IPS-20b (cell line): ENCODE results near the gene QTRT2.

Experiments used
- H3K27ac ChIP-seq: one replicate; pipeline ENCODE4 v1.5.1; 2013; ENCODE audit warnings: low read length
- H3K27me3 ChIP-seq: 2 replicates; pipeline ENCODE4 v1.6.1; 2013; ENCODE audit warnings: mild to moderate bottlenecking, low read length, inconsistent platforms; ENCODE audit not compliant: insufficient read depth
- H3K36me3 ChIP-seq: 2 replicates; pipeline ENCODE4 v1.6.1; 2013; ENCODE audit warnings: low read depth, mild to moderate bottlenecking, inconsistent platforms, low read length, moderate library complexity; ENCODE audit not compliant: insufficient read depth
- H3K4me1 ChIP-seq: 2 replicates; pipeline ENCODE4 v1.6.1; 2013; ENCODE audit warnings: mild to moderate bottlenecking, control low read depth, inconsistent platforms, low read length, moderate library complexity; ENCODE audit not compliant: insufficient read depth
- H3K4me3 ChIP-seq: 2 replicates; pipeline ENCODE4 v1.5.1; 2013; ENCODE audit warnings: mild to moderate bottlenecking, low read length, inconsistent platforms
- H3K9ac ChIP-seq: 2 replicates; pipeline ENCODE4 v1.6.1; 2013; ENCODE audit warnings: low read depth, mild to moderate bottlenecking, inconsistent platforms, low read length, moderate library complexity
- H3K9me3 ChIP-seq: 2 replicates; pipeline ENCODE4 v1.6.1; 2013; ENCODE audit warnings: mild to moderate bottlenecking, low read depth, low read length, inconsistent platforms; ENCODE audit not compliant: insufficient read depth

Gene QTRT2

DNA sequence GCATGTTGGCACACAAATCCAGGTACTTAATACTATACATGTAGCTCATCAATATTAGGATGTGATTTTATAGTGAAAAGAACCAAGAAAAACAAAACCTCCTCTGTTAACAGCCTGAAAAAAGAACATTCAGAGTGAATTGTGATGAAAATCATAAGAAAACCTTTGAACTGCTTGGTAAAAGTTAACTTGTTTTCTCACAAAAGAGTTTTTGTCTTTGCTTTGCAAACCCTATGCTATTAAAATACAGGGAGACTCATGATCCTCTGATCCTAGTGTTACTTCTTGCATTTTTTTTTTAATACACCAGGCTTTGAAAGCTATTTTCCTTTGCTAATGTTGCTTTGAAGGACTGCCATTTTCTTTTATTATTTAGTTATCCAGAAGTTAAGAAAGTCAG, 23.7 kb downstream of the QTRT2 start:
- Histone ChIP-seq H3K9ac (no peak overlapping the region), H3K36me3 (peaks cover 96% of the 10 kb centered on the region), H3K9me3 (no peaks in the 10 kb centered on the region), H3K27ac (no peak overlapping the region), H3K27me3 (no peaks in the 10 kb centered on the region), H3K4me1 (no peaks in the 10 kb centered on the region), H3K4me3 (no peak overlapping the region)

DNA sequence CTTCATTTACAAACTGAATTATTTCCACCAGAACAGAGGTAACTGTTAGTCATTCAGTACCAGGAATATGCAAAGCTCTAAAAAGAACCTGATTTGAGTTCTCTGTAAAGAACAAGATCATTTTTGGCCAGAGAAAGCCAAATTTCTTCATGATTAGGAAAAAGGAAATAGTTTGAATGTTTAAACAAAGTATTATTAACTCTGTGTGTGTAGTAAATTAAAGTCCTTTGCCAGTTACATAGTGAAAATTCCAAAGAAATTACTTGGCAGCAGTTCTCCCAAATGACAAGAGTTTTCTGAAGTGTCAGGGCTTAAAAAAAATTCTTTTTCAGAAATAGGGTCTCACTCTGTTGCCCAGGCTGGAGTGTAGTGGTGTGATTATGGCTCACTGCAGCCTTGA, 24.5 kb downstream of the QTRT2 start:
- Histone ChIP-seq H3K27me3 (no peaks in the 10 kb centered on the region), H3K9me3 (no peaks in the 10 kb centered on the region), H3K4me1 (no peaks in the 10 kb centered on the region), H3K4me3 (no peak overlapping the region), H3K9ac (no peak overlapping the region), H3K27ac (no peak overlapping the region), H3K36me3 (peaks cover 96% of the 10 kb centered on the region)

DNA sequence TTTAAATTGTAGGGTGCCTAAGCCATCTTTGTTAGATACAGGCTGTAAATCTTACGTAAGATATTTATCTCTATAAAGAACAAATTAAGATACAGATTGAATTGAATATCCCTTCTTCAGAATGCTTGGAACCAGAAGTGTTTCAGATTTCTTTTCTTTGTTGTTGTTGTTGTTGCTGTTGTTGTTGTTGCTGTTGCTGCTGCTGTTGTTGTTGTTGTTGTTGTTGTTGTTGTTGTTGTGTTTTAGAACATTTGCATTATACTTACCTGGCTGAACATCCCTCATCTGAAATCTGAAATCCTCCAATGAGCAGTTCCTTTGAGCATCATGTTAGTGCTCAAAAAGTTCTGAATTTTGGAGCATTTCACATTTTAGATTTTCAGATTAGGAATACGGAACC, 26.6 kb downstream of the QTRT2 start:
- H3K9ac ChIP-seq: no peak overlapping the region
- no peak overlapping the region for H3K27ac ChIP-seq
- no peak overlapping the region for H3K4me3 ChIP-seq
- no peaks in the 10 kb centered on the region for H3K9me3 ChIP-seq
- H3K4me1 ChIP-seq: no peaks in the 10 kb centered on the region
- H3K36me3 ChIP-seq: peaks cover 96% of the 10 kb centered on the region
- H3K27me3 ChIP-seq: no peaks in the 10 kb centered on the region

DNA sequence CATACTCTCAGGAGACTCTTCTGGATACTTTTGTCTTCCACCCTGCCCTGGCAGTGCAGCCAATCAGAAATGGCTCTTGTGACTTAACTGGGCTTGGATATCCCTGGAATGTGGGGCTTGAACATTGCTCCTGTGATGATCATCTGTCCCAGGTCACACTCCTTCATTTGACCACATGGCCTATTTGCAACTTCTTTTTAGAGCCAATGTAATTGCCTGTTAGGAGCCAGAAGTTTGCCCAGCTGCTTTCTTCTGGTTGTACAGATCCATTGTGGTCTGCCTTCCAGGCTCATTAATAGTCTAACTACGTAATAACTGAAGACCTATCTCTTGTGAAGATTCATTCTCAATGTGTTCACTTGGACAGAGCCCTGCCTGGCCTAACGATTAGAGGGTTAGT, 29.8 kb downstream of the QTRT2 start:
- H3K36me3 ChIP-seq: peaks cover 63% of the 10 kb centered on the region
- no peak overlapping the region for H3K9ac ChIP-seq

DNA sequence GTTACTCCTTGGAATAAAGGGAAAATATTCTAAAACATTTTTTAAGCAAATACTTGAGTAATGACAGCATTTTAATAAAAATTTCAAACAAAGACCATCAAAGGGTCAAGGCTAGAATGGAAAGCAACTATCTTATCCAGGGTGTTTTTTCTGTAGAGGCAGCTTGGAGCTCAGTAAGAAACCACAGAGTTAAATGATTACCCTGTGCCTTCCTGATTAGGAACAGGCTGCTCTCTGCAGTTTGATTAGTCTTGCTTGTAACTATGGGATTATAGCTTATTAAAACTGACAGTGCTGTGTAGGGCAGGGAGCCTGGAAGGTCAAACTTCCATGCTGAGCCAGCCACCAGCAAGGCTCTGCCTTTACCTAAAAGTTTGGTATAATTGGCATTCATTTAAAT, 33.1 kb downstream of the QTRT2 start:
- Histone ChIP-seq H3K27ac (no peak overlapping the region), H3K9ac (no peak overlapping the region), H3K4me1 (no peaks in the 10 kb centered on the region), H3K27me3 (no peaks in the 10 kb centered on the region), H3K36me3 (peaks cover 31% of the 10 kb centered on the region), H3K9me3 (no peaks in the 10 kb centered on the region), H3K4me3 (no peak overlapping the region)

More for the DNA sequence above, 29.8 kb downstream of the QTRT2 start:
- H3K27me3 ChIP-seq: no peaks in the 10 kb centered on the region
- no peaks in the 10 kb centered on the region for H3K9me3 ChIP-seq
- H3K27ac ChIP-seq: no peak overlapping the region
- H3K4me1 ChIP-seq: no peaks in the 10 kb centered on the region
- H3K4me3 ChIP-seq: no peak overlapping the region

DNA sequence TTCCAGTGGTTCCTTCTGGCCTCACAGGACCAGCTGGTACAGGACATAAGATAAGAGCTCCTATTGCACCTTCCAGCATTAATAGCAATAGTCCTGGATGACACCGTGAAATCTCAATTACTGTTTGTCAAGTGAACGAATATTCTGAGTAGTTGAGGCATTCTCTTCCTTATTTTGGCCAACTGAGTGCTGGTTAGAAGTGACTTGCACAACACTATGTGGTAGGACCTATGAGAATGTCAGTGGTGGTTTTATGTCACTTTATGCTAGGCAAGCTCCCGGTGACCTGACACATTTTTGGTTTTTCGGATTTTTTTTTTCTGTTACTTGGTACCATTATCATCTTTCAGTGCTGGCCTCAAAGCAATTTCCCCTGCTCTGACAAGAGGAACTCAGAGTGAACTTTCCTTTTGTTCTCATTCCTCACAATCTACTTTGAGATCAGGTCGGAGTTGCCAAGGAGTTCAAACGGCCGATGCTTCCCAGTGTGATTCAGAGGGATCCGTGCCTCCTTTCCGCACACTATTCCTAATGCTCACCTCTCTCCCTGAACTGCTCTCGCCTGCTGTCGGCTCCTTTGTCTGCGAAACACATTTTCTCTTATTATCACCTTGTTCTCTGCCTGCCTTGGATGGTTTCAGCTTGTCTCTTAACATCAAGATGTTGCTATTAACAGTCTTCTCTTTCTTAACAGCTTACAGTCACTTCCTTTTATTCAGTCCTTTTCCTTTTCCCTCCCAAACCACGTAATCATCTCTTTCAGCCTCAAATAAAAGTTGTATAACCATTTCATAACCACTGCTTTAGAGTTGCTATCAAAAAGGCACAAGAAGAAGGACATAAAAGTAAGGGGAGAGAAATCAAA, 35.8 kb downstream of the QTRT2 start:
- Histone ChIP-seq H3K36me3 (peaks cover 6% of the 10 kb centered on the region; the same call in 1 of the 2 replicates), H3K27me3 (no peaks in the 10 kb centered on the region), H3K9ac (no peak overlapping the region), H3K9me3 (no peaks in the 10 kb centered on the region), H3K4me1 (0 out of 2 replicates have a peak, but pooled peaks cover 5% of the 10 kb centered on the region), H3K4me3 (no peak overlapping the region), H3K27ac (no peak overlapping the region)

DNA sequence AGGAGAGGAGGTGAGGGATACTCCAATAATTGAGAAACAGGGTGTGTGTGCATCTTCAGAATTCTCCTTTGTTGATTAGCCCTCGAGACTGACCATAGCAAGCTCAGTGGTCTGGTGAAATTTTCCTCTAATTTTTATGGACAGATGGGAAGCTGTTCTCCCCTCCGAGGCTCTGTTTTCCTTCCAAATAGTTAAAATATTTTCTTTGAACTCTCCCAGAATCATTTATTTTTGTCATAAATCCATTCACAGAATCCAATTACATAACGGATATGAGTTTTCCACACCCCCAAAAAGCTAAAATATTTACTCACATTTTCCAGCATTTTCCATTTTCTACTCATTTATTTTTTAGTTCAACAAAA, 36.5 kb downstream of the QTRT2 start:
- H3K27me3 ChIP-seq: no peaks in the 10 kb centered on the region
- H3K9ac ChIP-seq: no peak overlapping the region
- H3K36me3 ChIP-seq: peaks cover under 1% of the 10 kb centered on the region; the same call in 1 of the 2 replicates
- H3K27ac ChIP-seq: no peak overlapping the region
- H3K9me3 ChIP-seq: no peaks in the 10 kb centered on the region
- no peak overlapping the region for H3K4me3 ChIP-seq
- 0 out of 2 replicates have a peak, but pooled peaks cover 5% of the 10 kb centered on the region for H3K4me1 ChIP-seq

DNA sequence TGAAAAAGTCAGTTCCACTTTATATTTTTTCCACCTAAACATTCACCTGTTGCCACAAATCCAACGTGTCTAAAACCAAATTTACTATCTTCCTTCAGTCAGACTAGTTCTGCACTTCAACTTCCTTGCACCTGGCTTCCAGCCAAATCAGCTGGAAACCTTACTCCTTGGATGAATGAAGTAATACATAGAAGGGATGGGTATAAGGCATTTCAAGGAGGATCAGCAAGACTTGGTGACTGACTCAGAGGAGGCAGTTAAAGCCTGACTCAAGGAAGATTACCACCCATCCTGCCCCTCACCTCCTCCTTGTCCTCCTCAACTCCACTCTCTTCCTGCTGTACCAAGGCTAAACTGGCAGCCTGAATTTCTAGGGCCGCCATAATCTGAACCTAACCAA, 37.1 kb downstream of the QTRT2 start:
- H3K9ac ChIP-seq: no peak overlapping the region
- H3K36me3 ChIP-seq: no peaks in the 10 kb centered on the region
- H3K27ac ChIP-seq: no peak overlapping the region
- no peaks in the 10 kb centered on the region for H3K27me3 ChIP-seq
- H3K4me1 ChIP-seq: 0 out of 2 replicates have a peak, but pooled peaks cover 5% of the 10 kb centered on the region
- H3K4me3 ChIP-seq: no peak overlapping the region
- H3K9me3 ChIP-seq: no peaks in the 10 kb centered on the region

DNA sequence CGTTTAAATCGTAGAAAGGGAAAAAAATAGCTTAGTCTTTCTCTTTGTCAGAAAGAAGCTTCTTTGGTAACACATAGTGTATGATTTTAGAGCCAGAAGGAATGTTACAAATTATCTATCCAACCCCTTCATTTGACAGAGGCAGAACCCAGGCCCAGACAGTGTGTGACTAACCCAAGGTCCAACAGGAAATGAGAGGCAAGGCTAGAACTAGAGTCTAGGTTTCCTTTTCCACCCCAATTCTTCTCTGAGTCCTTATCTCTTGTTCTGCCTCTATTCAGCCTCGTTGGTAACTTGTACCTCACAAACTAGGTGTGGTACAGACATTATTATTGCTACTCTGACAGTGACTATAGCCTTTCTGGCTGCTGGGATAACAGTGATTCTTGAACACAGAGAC, 39.3 kb downstream of the QTRT2 start:
- Histone ChIP-seq H3K27me3 (no peaks in the 10 kb centered on the region), H3K27ac (no peak overlapping the region), H3K9ac (no peak overlapping the region), H3K4me3 (no peak overlapping the region), H3K4me1 (0 out of 2 replicates have a peak, but pooled peaks cover 5% of the 10 kb centered on the region), H3K36me3 (no peaks in the 10 kb centered on the region), H3K9me3 (no peaks in the 10 kb centered on the region)

DNA sequence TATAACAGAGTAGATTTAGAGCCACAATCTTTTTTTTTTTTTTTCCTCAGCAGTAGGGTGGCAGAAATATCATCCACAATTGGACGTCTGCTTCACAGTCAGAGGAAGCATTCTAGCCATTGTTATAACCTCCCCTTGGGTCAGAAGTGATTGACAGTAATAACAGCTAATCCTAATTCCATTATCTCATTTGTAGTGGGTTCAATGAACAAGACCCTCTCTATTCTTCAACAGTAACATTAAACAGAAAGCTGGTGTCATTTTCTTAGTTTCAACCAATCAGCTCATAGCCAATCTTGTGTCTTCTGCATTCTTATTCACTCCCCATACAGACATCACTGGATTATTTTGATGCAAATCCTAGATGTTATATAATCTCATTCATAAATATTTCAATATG, 44.6 kb downstream of the QTRT2 start:
- Histone ChIP-seq H3K27me3 (no peaks in the 10 kb centered on the region), H3K4me3 (no peak overlapping the region), H3K4me1 (0 out of 2 replicates have a peak, but pooled peaks cover 2% of the 10 kb centered on the region), H3K9me3 (no peaks in the 10 kb centered on the region), H3K9ac (no peak overlapping the region), H3K36me3 (no peaks in the 10 kb centered on the region), H3K27ac (no peak overlapping the region)

DNA sequence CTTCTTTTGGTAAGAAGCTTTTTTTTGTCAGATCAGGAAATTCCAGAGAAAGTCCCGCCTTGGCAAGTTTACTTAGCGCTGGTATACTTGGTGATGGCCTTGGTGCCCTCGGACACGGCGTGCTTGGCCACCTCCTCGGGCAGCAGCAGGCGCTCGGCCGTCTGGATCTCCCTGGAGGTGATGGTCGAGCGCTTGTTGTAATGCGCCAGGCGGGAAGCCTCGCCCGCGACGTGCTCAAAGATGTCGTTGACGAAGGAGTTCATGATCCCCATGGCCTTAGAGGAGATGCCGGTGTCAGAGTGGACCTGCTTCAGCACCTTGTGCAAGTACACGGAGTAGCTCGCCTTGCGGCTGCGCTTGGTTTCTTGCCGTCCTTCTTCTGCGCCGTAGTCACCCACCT, 46.6 kb downstream of the QTRT2 start:
- Histone ChIP-seq H3K27me3 (no peaks in the 10 kb centered on the region), H3K36me3 (no peaks in the 10 kb centered on the region), H3K4me3 (no peak overlapping the region), H3K4me1 (peaks cover 2% of the 10 kb centered on the region; the same call in 1 of the 2 replicates), H3K9me3 (no peaks in the 10 kb centered on the region), H3K27ac (no peak overlapping the region), H3K9ac (no peak overlapping the region)

DNA sequence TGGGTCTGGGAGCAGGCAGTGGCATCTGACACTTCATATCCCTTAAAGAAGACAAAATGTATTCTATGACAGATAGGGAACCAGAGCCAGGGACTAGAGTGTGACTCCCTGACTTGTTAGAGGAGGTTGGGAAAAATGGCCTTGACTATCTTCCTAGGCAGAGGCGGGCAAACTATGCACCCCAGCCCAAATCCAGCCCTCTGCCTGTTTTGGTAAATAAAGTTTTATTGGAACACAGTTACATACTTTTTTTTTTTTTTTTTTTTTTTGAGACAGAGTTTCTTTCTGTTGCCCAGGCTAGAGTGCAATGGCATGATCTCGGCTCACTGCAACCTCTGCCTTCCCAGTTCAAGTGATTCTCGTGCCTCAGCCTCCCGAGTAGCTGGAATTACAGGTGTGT, 47.3 kb downstream of the QTRT2 start:
- no peak overlapping the region for H3K9ac ChIP-seq
- H3K36me3 ChIP-seq: no peaks in the 10 kb centered on the region
- H3K27me3 ChIP-seq: no peaks in the 10 kb centered on the region
- no peak overlapping the region for H3K27ac ChIP-seq
- no peaks in the 10 kb centered on the region for H3K9me3 ChIP-seq
- H3K4me3 ChIP-seq: no peak overlapping the region
- peaks cover 2% of the 10 kb centered on the region; the same call in 1 of the 2 replicates for H3K4me1 ChIP-seq
